Kidney epithelial cell (primary cell): Measurements from ENCODE around the gene COIL. TPM values are rescaled to one million over a fixed set of nuclear protein-coding genes. Genes with fewer than 3 reads are reported as not detected.

Source experiments
- DNase-seq: peaks from one replicate; pipeline ENCODE4 v3.0.0-alpha.2; 2010; ENCODE audit warnings: low read depth
- H3K27me3 ChIP-seq: 2 replicates; pipeline ENCODE4 v1.6.0; 2011; ENCODE audit warnings: low read length; ENCODE audit not compliant: control insufficient read depth, insufficient read depth
- H3K36me3 ChIP-seq: 2 replicates; pipeline ENCODE4 v1.5.1; 2011; ENCODE audit warnings: low read length; ENCODE audit not compliant: control insufficient read depth, insufficient read depth
- H3K4me3 ChIP-seq: 2 replicates; pipeline ENCODE4 v1.5.1; 2011; ENCODE audit warnings: low read depth, mild to moderate bottlenecking, control low read depth, low read length
- total RNA-seq: library from RNA; depleted of rRNA; stranded (reverse); fragments of >200 nt; gene quantifications from 2 replicates; pipeline ENCODE4 v1.2.3, GENCODE V29; 2015
- TF ChIP-seq, protein P1 (sequence below): IDR thresholded peaks from 2 replicates; pipeline ENCODE4 v1.5.1; 2011; ENCODE audit warnings: mild to moderate bottlenecking, moderate library complexity, low read length, control low read depth, inconsistent platforms; ENCODE audit not compliant: insufficient read depth, poor library complexity, severe bottlenecking

The COIL gene
- total RNA-seq, 1 donor from 2014 or later = 19.3 TPM

DNA sequence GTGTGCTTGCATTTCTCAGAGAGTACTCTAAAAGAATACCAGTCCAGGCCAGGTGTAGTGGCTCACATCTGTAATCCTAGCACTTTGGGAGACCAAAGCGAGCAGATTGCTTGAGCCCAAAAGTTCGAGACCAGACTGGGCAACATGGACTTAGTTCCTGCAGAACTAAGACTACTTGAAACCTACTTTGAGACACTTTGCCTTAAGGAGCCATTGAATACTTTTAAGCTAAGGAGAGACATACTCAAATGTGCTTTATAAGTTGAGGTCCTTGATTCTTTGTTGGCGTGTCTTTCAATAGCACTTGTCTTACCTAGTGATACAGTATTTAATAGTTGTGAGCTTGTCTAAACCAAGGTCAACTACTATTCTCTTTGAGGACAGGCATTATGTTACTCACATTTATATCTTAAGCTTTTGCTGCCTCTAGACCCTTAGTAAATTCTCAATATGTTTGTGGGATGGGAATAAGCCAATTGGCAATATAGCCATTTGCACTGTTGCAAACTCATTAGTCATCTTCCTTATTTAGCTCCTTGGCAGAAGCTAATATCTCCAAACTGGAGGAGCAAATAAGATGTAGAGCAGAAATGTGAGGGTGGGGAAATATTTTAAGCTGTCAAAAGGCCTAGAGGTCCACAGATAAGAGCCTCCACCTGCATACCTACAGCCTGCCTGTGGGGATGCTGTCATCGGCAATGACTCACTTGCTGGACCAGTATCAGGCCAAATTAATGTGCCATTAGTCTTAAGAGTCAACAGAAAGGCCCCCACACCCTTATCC, 33.4 kb upstream of the COIL start:
- TF ChIP-seq, protein P1, sequence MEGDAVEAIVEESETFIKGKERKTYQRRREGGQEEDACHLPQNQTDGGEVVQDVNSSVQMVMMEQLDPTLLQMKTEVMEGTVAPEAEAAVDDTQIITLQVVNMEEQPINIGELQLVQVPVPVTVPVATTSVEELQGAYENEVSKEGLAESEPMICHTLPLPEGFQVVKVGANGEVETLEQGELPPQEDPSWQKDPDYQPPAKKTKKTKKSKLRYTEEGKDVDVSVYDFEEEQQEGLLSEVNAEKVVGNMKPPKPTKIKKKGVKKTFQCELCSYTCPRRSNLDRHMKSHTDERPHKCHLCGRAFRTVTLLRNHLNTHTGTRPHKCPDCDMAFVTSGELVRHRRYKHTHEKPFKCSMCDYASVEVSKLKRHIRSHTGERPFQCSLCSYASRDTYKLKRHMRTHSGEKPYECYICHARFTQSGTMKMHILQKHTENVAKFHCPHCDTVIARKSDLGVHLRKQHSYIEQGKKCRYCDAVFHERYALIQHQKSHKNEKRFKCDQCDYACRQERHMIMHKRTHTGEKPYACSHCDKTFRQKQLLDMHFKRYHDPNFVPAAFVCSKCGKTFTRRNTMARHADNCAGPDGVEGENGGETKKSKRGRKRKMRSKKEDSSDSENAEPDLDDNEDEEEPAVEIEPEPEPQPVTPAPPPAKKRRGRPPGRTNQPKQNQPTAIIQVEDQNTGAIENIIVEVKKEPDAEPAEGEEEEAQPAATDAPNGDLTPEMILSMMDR = no peak
- Histone ChIP-seq H3K27me3 (no peaks in the 10 kb centered on the region), H3K4me3 (no peak overlapping the region), H3K36me3 (no peaks in the 10 kb centered on the region)
- no peak for DNase-seq

DNA sequence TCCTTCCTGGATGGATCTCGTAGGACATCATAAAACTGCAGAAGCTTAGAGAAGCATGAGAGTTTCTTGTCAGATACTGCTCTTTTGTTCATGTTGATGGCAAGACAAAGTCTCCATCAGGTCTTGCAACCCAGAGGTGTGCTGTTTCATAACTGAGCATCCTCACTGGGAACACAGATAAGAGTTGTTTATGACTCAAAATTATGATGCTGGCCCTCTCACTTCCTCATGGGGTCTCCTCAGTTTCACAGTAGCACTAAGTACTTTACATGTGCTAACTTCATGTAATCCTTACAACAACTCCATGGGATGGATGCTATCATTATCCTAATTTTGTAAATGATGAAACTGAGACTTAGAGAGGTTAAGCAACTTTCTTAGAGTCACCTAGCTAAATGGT, 31.5 kb upstream of the COIL start:
- H3K36me3 ChIP-seq = no peaks in the 10 kb centered on the region
- DNase-seq = no peak
- TF ChIP-seq, protein P1 = no peak

DNA sequence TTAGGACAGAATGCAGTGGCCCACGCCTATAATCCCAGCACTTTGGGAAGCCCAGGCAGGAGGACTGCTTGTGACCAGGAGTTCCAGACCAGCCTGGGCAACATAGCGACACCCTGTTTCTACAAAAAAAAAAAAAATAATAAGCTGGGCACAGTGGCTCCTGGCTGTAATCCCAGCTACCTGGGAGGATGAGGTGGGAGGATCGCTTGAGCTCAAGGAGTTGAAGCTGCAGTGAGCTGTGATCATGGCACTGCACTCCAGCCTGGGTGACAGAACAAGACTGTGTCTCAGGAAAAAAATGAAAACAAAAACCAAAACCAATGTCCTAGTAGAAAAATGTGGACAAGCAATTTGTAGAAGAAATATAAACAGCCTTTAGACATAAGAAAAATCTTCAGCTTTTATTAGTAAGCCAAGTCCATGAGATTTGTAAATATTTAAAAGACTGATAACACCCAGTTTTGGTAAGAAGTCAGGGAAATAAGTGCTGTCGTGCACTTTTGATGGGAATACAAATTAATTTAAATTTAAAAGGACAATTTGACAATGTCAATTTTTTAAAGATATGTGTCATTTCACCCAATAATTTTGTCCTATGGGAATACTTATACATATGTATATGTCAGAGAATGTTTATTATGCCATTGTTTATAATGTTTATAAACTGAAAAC, 28.2 kb upstream of the COIL start:
- TF ChIP-seq, protein P1 = no peak
- DNase-seq = no peak
- no peaks in the 10 kb centered on the region for H3K36me3 ChIP-seq
- H3K4me3 ChIP-seq = no peak overlapping the region
- no peaks in the 10 kb centered on the region for H3K27me3 ChIP-seq

More for the DNA sequence above, 31.5 kb upstream of the COIL start:
- H3K4me3 ChIP-seq = no peak overlapping the region
- no peaks in the 10 kb centered on the region for H3K27me3 ChIP-seq

DNA sequence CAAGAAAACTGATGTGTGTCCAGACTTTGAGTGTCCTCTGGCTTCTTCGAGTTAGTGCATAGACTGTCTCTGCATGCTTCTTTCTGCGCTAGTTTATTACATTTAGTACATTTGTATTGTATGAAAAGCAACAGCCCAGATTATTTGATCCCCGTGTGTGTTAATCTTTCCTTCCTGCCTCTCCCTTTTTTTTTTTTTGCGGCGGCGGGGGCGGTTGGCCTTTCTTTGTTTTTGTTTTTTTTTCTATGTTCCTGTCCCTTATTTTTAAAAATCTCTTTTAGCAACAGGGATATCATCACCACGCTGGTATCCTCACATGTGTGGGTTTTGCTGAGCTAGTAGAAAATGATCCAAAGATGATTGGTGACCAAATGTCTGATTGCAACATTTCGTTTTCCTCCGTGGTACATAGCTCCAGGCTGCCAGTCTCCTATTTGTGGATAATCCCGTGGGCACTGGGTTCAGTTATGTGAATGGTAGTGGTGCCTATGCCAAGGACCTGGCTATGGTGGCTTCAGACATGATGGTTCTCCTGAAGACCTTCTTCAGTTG, 26.5 kb upstream of the COIL start:
- no peak for DNase-seq
- TF ChIP-seq, protein P1 = no peak
- no peaks in the 10 kb centered on the region for H3K36me3 ChIP-seq
- H3K27me3 ChIP-seq = no peaks in the 10 kb centered on the region
- no peak overlapping the region for H3K4me3 ChIP-seq

DNA sequence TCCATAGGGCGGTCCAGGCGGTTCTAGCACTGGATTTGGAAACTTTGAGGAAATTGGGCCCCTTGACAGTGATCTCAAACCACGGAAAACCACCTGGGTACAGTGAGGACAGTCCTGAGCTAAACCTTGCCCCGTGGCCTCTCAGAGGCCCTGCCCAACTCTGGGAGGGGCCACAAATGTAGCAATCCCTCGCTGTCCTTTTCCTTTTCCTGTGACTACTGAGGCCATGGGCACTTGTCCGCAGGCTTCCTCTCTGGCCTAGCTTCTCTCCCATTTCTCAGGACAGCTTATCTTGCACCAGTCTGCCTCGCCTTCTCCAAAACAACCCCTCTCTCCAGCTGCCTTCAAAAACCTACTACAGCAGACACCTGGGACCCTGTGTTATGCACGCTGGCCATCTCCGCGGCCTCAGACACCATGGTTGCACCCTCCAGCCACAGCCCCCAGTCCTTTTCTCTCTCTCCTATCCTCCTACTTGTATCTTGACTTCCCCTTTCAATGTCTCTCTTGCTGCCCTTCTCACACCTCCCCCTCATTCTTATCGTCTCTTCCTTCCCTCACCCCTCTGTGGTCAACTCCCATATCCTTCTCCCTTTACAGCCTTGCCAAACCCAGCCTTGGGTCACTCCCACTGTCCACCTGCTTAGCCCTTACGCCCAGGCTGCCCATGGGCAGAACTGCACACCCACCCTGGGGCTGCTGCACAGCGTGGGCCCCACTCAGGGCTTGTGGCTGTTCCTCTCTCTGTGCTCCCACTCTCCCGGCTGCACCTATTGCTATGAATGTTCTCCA, 24.7 kb upstream of the COIL start:
- Histone ChIP-seq H3K4me3 (no peak overlapping the region), H3K27me3 (no peaks in the 10 kb centered on the region), H3K36me3 (no peaks in the 10 kb centered on the region)
- TF ChIP-seq, protein P1 = no peak
- DNase-seq = no peak
